Measurements from ENCODE around the gene WRAP73.

Gene WRAP73

GRCh38 chr1:3644273-3644672 lies 5.6 kb downstream of the WRAP73 start:
- DNase-seq, result no peak

GRCh38 chr1:3642919-3643675 lies 6.8 kb downstream of the WRAP73 start:
- DNase-seq, result no peak

GRCh38 chr1:3641816-3642215 lies 8.1 kb downstream of the WRAP73 start:
- no peak for DNase-seq

GRCh38 chr1:3641046-3641760 lies 8.7 kb downstream of the WRAP73 start:
- DNase-seq, result no peak

- DNase-seq, result no peak
These were observed 9.6 kb downstream of the WRAP73 start for GRCh38 chr1:3640121-3640837.

GRCh38 chr1:3639397-3639911 lies 10.4 kb downstream of the WRAP73 start:
- no peak for DNase-seq

DNA sequence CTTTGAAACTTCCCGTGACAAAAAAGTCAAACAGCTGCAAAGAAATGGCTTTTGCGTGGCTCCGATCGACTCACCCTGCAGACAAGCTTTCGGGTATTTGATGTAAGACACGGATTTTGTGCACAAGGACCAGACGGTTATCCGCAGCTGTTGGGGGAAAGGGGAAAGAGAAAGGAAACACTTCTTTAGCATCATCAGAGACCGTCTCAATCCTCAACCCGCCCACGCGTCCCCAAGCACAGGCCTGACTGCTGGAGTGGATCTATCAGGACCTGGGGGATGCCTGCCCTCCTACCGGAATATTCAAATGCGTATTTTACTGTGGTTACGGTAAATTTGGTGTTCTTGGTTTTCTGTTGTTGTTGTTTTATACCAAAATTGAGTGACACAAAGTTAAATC lies 11.2 kb downstream of the WRAP73 start:
- no peak for DNase-seq

- DNase-seq, result no peak
These were observed 11.9 kb downstream of the WRAP73 start for GRCh38 chr1:3638027-3638426.

- DNase-seq, result no peak
These were observed 13.4 kb downstream of the WRAP73 start for GRCh38 chr1:3636531-3636930.

DNA sequence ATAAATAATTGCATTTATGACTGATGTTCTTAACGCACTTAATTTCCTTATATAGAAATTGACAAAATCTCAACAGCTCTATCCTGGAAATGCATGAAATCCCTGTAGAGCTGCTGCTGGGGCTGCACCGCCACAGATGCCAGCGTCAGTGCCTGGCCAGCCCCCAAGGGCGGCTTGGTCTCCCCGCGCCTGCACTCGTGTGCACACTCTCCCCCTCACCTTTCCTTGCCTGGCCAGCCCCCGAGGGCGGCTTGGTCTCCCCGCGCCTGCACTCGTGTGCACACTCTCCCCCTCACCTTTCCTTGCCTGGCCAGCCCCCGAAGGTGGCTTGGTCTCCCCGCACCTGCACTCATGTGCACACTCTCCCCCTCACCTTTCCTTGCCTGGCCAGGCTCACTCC lies 13.8 kb downstream of the WRAP73 start:
- no peak for DNase-seq

- no peak for DNase-seq
These were observed 15.7 kb downstream of the WRAP73 start for GRCh38 chr1:3634059-3634800.

GRCh38 chr1:3633344-3634058 lies 16.4 kb downstream of the WRAP73 start:
- DNase-seq, result no peak

- no peak for DNase-seq
These were observed 17.1 kb downstream of the WRAP73 start for GRCh38 chr1:3632716-3633343.

DNA sequence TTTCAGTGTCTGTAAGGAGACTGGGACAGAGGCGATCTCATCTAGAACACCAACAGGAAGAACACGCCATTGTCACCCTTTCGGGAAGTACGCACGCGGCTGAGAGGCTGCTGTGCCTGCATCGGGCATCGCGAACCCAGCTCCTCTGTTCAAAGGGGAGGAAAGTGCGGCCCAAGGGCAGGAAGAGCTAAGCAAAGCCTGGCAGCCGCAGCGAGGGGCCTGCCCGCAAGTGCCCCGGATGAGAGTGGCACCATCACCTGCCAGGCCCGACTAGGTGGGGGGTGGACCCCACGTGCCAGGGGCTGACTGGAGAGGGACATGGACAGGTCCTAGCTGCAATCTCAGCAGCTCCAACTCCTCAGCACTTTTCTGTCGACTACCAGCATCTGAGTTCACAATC lies 17.6 kb downstream of the WRAP73 start:
- DNase-seq, result no peak

- no peak for DNase-seq
These were observed 18.3 kb downstream of the WRAP73 start for GRCh38 chr1:3631320-3632260.

DNA sequence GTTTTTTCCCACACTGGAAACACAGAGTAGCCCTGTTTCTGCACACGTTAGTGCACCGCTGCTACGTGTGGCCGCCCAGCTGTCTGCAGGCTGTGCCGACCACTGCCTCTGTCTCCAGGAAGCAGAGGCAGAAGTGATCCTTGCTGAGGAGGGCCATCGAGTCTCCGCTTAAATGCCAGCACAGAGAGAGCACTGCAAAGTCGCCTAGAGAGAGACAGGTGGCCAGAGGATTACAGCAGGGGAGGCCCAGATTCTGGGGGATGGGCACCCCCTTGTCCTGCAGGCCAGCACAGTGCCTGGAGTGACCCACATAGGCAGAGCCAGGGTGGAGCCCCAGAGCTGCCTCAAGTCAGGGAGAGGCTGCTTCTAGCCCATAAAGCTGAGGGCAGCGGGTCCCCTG lies 19.0 kb downstream of the WRAP73 start:
- DNase-seq, result no peak

- no peak for DNase-seq
These were observed 19.7 kb downstream of the WRAP73 start for GRCh38 chr1:3630161-3630611.

DNA sequence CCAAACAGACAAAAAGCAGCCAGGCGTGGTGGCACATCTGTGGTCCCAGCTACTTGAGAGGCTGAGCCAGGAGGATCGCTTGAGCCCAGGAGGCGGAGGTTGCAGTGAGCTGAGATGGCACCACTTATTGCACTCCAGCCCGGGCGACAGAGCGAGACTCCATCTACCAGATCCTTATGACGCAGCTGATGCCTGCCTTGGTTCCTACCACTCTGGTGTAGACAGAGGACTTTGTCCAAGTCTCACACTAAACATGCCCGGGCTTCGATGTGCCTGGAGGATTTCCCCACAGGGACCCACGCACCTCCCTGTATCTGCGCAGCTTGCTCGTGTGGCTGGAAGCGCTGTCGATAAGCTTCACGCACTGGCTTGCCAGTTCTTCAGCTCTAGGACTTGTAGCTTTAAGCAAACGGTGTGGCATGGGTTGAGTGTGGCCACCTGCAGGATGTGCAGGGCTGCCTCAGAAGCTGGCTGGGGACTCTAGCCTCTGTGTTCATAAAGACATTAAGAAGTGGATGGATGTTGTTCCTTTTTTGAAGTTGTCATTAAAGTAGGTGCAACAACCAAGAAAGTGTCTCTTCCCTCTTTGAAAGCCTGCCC lies 20.2 kb downstream of the WRAP73 start:
- no peak for DNase-seq

- no peak for DNase-seq
These were observed 21.5 kb downstream of the WRAP73 start for GRCh38 chr1:3628445-3628844.

All from CD4-positive, alpha-beta T cell treated with Interferon alpha-2 for 1 hour (primary cell).